HL-60/S4 treated with phorbol 12-myristate 13-acetate at 8.2 ng/mL for 4 days and 3 days (cell line): ENCODE results near the gene CCSER2.
"Not testable (repeated sequence)": the region's sequence is repeated elsewhere in the genome, so short reads cannot be mapped to it uniquely, and the experiment has no call there.

Experiments used
- in situ Hi-C: fragments of 300-500 bp; cut with MboI; formaldehyde crosslinking; loops from 2 replicates; pipeline ENCODE4 v1.15.0; 2022; ENCODE audit warnings: low sequenced_read_pairs

CCSER2 gene

GRCh38 chr10:84312816-84313215 lies 15.6 kb upstream of the CCSER2 start:
- in situ Hi-C loops: no loop called here

GRCh38 chr10:84314275-84314674 lies 14.1 kb upstream of the CCSER2 start:
- in situ Hi-C loops: no loop called here

GRCh38 chr10:84317174-84317573 lies 11.2 kb upstream of the CCSER2 start:
- in situ Hi-C loops: no loop called here

GRCh38 chr10:84321902-84322301 lies 6.5 kb upstream of the CCSER2 start:
- in situ Hi-C loops: no loop called here

GRCh38 chr10:84323566-84323965 lies 4.8 kb upstream of the CCSER2 start:
- in situ Hi-C loops: not testable (repeated sequence)

GRCh38 chr10:84326995-84327394 lies 1.4 kb upstream of the CCSER2 start:
- in situ Hi-C loops: not testable (repeated sequence)

- in situ Hi-C loops: no loop called here
Observed at GRCh38 chr10:84329196-84329611, 815 bp downstream of the CCSER2 start.

GRCh38 chr10:84329986-84330651 lies 1.7 kb downstream of the CCSER2 start:
- in situ Hi-C loops: no loop called here

GRCh38 chr10:84331091-84331490 lies 2.7 kb downstream of the CCSER2 start:
- in situ Hi-C loops: no loop called here

- in situ Hi-C loops: no loop called here
Observed at GRCh38 chr10:84333864-84334451, 5.6 kb downstream of the CCSER2 start.

- in situ Hi-C loops: no loop called here
Observed at GRCh38 chr10:84334811-84335210, 6.4 kb downstream of the CCSER2 start.

GRCh38 chr10:84335516-84335915 lies 7.1 kb downstream of the CCSER2 start:
- in situ Hi-C loops: no loop called here

- in situ Hi-C loops: no loop called here
Observed at GRCh38 chr10:84336406-84337090, 8.2 kb downstream of the CCSER2 start.

- in situ Hi-C loops: no loop called here
Observed at GRCh38 chr10:84337199-84337598, 8.8 kb downstream of the CCSER2 start.

GRCh38 chr10:84339025-84339424 lies 10.6 kb downstream of the CCSER2 start:
- in situ Hi-C loops: no loop called here

- in situ Hi-C loops: no loop called here
Observed at GRCh38 chr10:84340187-84340586, 11.8 kb downstream of the CCSER2 start.

GRCh38 chr10:84340632-84341537 lies 12.5 kb downstream of the CCSER2 start:
- in situ Hi-C loops: no loop called here

GRCh38 chr10:84341538-84341856 lies 13.1 kb downstream of the CCSER2 start:
- in situ Hi-C loops: no loop called here

- in situ Hi-C loops: no loop called here
Observed at GRCh38 chr10:84341983-84342382, 13.6 kb downstream of the CCSER2 start.

GRCh38 chr10:84342584-84342983 lies 14.2 kb downstream of the CCSER2 start:
- in situ Hi-C loops: no loop called here

GRCh38 chr10:84343831-84344230 lies 15.4 kb downstream of the CCSER2 start:
- in situ Hi-C loops: no loop called here
